HEK293T (cell line): Measurements from ENCODE around the gene EYA4.

Experiments used
- ARNT ChIP-seq: fragments of 450-650 bp; IDR thresholded peaks from 2 replicates; pipeline ENCODE4 v1.6.1; 2017; ENCODE audit warnings: mild to moderate bottlenecking
- BHLHE40 ChIP-seq: fragments of 450-650 bp; IDR thresholded peaks from 2 replicates; pipeline ENCODE4 v1.6.1; 2016; ENCODE audit warnings: mild to moderate bottlenecking, moderate library complexity, borderline replicate concordance
- FOXA1 ChIP-seq: fragments of 450-650 bp; IDR thresholded peaks from 2 replicates; pipeline ENCODE4 v1.6.1; 2016; ENCODE audit warnings: mild to moderate bottlenecking
- FOXK2 ChIP-seq: fragments of 450-650 bp; IDR thresholded peaks from 2 replicates; pipeline ENCODE4 v1.6.1; 2016; ENCODE audit warnings: mild to moderate bottlenecking
- NFRKB ChIP-seq: fragments of 450-650 bp; IDR thresholded peaks from 2 replicates; pipeline ENCODE4 v1.6.1; 2016; ENCODE audit warnings: mild to moderate bottlenecking, moderate library complexity
- ZNF384 ChIP-seq: fragments of 450-650 bp; IDR thresholded peaks from 2 replicates; pipeline ENCODE4 v1.6.1; 2016
- TF ChIP-seq, protein P1 (sequence below): fragments of 450-650 bp; IDR thresholded peaks from 2 replicates; pipeline ENCODE4 v1.6.1; 2016

DNA sequence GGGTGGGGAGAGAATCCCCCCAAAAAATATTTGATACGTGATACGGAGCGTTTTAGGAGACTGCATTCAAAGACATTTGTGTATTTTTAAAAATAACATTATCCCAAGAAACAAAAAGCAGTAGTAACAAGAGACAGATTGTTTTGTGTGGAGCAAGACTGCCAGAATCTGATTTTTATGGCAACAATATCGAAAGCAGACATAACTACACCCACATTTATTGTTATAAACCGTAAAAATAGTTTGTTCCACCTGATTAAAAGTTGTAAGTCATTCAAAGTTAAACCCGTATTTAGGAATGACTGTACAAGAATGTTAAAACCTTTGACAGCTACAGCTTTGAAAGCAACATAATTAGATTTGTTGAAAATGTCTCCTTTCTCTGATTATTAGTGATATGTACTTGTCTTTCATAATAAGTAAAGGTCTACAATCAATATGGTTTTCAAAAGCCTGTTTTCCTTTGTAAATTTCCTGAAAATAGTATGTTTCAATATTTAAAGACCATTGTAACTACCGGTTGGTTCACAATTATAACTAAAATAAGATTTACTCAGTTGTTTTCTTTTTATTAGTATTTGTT lies 2.7 kb downstream of the EYA4 start:
- TF ChIP-seq FOXA1 (no peak), FOXK2 (no peak), ZNF384 (no peak), ARNT (no peak), BHLHE40 (no peak), NFRKB (no peak)
- TF ChIP-seq, protein P1, sequence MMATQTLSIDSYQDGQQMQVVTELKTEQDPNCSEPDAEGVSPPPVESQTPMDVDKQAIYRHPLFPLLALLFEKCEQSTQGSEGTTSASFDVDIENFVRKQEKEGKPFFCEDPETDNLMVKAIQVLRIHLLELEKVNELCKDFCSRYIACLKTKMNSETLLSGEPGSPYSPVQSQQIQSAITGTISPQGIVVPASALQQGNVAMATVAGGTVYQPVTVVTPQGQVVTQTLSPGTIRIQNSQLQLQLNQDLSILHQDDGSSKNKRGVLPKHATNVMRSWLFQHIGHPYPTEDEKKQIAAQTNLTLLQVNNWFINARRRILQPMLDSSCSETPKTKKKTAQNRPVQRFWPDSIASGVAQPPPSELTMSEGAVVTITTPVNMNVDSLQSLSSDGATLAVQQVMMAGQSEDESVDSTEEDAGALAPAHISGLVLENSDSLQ: no peak
